ENCODE data around the gene TMCC2.

Gene TMCC2

GRCh38 chr1:205312866-205313562, 85.3 kb downstream of the TMCC2 start:
- no peak overlapping the region for H3K27ac ChIP-seq
- TF ChIP-seq CTCF (IDR thresholded peaks at IDR 0.05) (no peak), ZFX (IDR thresholded peaks at IDR 0.05; ENCODE audit: borderline replicate concordance) (no peak)

- TF ChIP-seq CTCF (IDR thresholded peaks at IDR 0.05), result no peak
- TF ChIP-seq ZFX (IDR thresholded peaks at IDR 0.05; ENCODE audit: borderline replicate concordance), result no peak
- H3K27ac ChIP-seq, result no peak overlapping the region
Observed at GRCh38 chr1:205313563-205314308, 86.0 kb downstream of the TMCC2 start.

GRCh38 chr1:205315008-205315618, 87.4 kb downstream of the TMCC2 start:
- H3K27ac ChIP-seq, result peak overlapping the region; percentile 99
- TF ChIP-seq CTCF (IDR thresholded peaks at IDR 0.05), result no peak
- TF ChIP-seq ZFX (IDR thresholded peaks at IDR 0.05; ENCODE audit: borderline replicate concordance), result no peak

GRCh38 chr1:205316161-205316566, 88.4 kb downstream of the TMCC2 start:
- peak overlapping the region; percentile 99 for H3K27ac ChIP-seq
- TF ChIP-seq CTCF (IDR thresholded peaks at IDR 0.05) (no peak), ZFX (IDR thresholded peaks at IDR 0.05; ENCODE audit: borderline replicate concordance) (no peak)

- H3K27ac ChIP-seq, result peak overlapping the region; percentile 99
- TF ChIP-seq CTCF (IDR thresholded peaks at IDR 0.05) (peak; percentile 65), ZFX (IDR thresholded peaks at IDR 0.05; ENCODE audit: borderline replicate concordance) (no peak)
Observed at GRCh38 chr1:205317311-205317917, 89.7 kb downstream of the TMCC2 start.

- TF ChIP-seq ZFX (IDR thresholded peaks at IDR 0.05; ENCODE audit: borderline replicate concordance) (no peak), CTCF (IDR thresholded peaks at IDR 0.05) (no peak)
- H3K27ac ChIP-seq, result peak overlapping the region; percentile 99
Observed at GRCh38 chr1:205318231-205318991, 90.7 kb downstream of the TMCC2 start.
